ENCODE data around the gene PHC1.
"Not testable (repeated sequence)": the region's sequence is repeated elsewhere in the genome, so short reads cannot be mapped to it uniquely, and the experiment has no call there.

PHC1 gene

GRCh38 chr12:8897081-8897480, 17.2 kb upstream of the PHC1 start:
- in situ Hi-C loops (cut with MboI; ENCODE audit: low sequenced_read_pairs, unreplicated experiment): loop anchor here (10.0 to 25.0 kb wide), 2 partner anchors 232 to 360 kb away; partner anchors contain the start of genes CLEC4E and MFAP5
- no peak for DNase-seq (ENCODE audit: low spot score)
- no peak for TF ChIP-seq CTCF (IDR thresholded peaks at IDR 0.05; ENCODE audit: borderline replicate concordance, control extremely low read depth, extremely low read depth, insufficient read depth, missing control alignments)

GRCh38 chr12:8899830-8900229, 14.5 kb upstream of the PHC1 start:
- DNase-seq (ENCODE audit: low spot score): no peak
- no peak for TF ChIP-seq CTCF (IDR thresholded peaks at IDR 0.05; ENCODE audit: borderline replicate concordance, control extremely low read depth, extremely low read depth, insufficient read depth, missing control alignments)
- in situ Hi-C loops (cut with MboI; ENCODE audit: low sequenced_read_pairs, unreplicated experiment): loop anchor here (10.0 to 25.0 kb wide), 2 partner anchors 235 to 363 kb away; partner anchors contain the start of genes CLEC4E and MFAP5

- in situ Hi-C loops (cut with MboI; ENCODE audit: low sequenced_read_pairs, unreplicated experiment); DNase-seq (ENCODE audit: low spot score): not testable (repeated sequence)
Measured at GRCh38 chr12:8902703-8903102, 11.6 kb upstream of the PHC1 start.

GRCh38 chr12:8903646-8904045, 10.7 kb upstream of the PHC1 start:
- in situ Hi-C loops (cut with MboI; ENCODE audit: low sequenced_read_pairs, unreplicated experiment): no loop called here
- TF ChIP-seq CTCF (IDR thresholded peaks at IDR 0.05; ENCODE audit: borderline replicate concordance, control extremely low read depth, extremely low read depth, insufficient read depth, missing control alignments): no peak
- DNase-seq (ENCODE audit: low spot score): no peak

- no peak for DNase-seq (ENCODE audit: low spot score)
- TF ChIP-seq CTCF (IDR thresholded peaks at IDR 0.05; ENCODE audit: borderline replicate concordance, control extremely low read depth, extremely low read depth, insufficient read depth, missing control alignments): no peak
- in situ Hi-C loops (cut with MboI; ENCODE audit: low sequenced_read_pairs, unreplicated experiment): no loop called here
Measured at GRCh38 chr12:8904665-8905064, 9.6 kb upstream of the PHC1 start.

GRCh38 chr12:8905546-8905945, 8.8 kb upstream of the PHC1 start:
- TF ChIP-seq CTCF (IDR thresholded peaks at IDR 0.05; ENCODE audit: borderline replicate concordance, control extremely low read depth, extremely low read depth, insufficient read depth, missing control alignments): no peak
- DNase-seq (ENCODE audit: low spot score): no peak
- in situ Hi-C loops (cut with MboI; ENCODE audit: low sequenced_read_pairs, unreplicated experiment): no loop called here

GRCh38 chr12:8906266-8907180, 7.8 kb upstream of the PHC1 start:
- DNase-seq (ENCODE audit: low spot score): no peak
- TF ChIP-seq CTCF (IDR thresholded peaks at IDR 0.05; ENCODE audit: borderline replicate concordance, control extremely low read depth, extremely low read depth, insufficient read depth, missing control alignments): no peak
- in situ Hi-C loops (cut with MboI; ENCODE audit: low sequenced_read_pairs, unreplicated experiment): no loop called here
